ENCODE measurements around the gene IL20RA.

- TF ChIP-seq CTCF (IDR thresholded peaks at IDR 0.05; ENCODE audit: low read depth, low read length, poor library complexity, severe bottlenecking) (no peak), EZH2phosphoT487 (IDR thresholded peaks at IDR 0.05; ENCODE audit: borderline replicate concordance, low read length) (no peak)
Observed at GRCh38 chr6:137086031-137086430, 41.3 kb upstream of the IL20RA start.
